8988T (cell line): ENCODE data around the gene FAM169A.
A peak's percentile ranks its signal among the peaks of the same experiment; 100 is the strongest.
"Not testable (repeated sequence)": the region's sequence is repeated elsewhere in the genome, so short reads cannot be mapped to it uniquely, and the experiment has no call there.

Source experiments
- DNase-seq: peaks from one replicate; pipeline ENCODE4 v3.0.0; 2011

Gene FAM169A

GRCh38 chr5:74791669-74792068 is 74.5 kb downstream of the FAM169A start:
- DNase-seq = not testable (repeated sequence)

GRCh38 chr5:74787424-74787823 is 78.8 kb downstream of the FAM169A start:
- DNase-seq = no peak

- no peak for DNase-seq
These were observed 79.3 kb downstream of the FAM169A start for GRCh38 chr5:74786851-74787250.

- DNase-seq = no peak
These were observed 87.6 kb downstream of the FAM169A start for GRCh38 chr5:74778609-74779008.

- no peak for DNase-seq
These were observed 93.8 kb downstream of the FAM169A start for GRCh38 chr5:74772359-74772758.

GRCh38 chr5:74767579-74767913 is 98.6 kb downstream of the FAM169A start:
- DNase-seq = no peak

- peak; percentile 22 for DNase-seq
These were observed 99.2 kb downstream of the FAM169A start, which contains the start of the genes GFM2 and NSA2 for GRCh38 chr5:74766849-74767578. Gene GFM2 (minus strand): TSS chr5:74767117. CDS start chr5:74763742, 3,375 bp downstream. Gene NSA2 (plus strand): TSS chr5:74767249. CDS start chr5:74767361, 112 bp downstream.

- no peak for DNase-seq
These were observed 99.8 kb downstream of the FAM169A start for GRCh38 chr5:74766418-74766848.

GRCh38 chr5:74765929-74766328 is 100.3 kb downstream of the FAM169A start:
- no peak for DNase-seq

GRCh38 chr5:74765201-74765600 is 101.0 kb downstream of the FAM169A start:
- DNase-seq = no peak

GRCh38 chr5:74763504-74763903 is 102.7 kb downstream of the FAM169A start:
- no peak for DNase-seq

GRCh38 chr5:74762599-74762998 is 103.6 kb downstream of the FAM169A start:
- peak; percentile 14 for DNase-seq

- no peak for DNase-seq
These were observed 104.9 kb downstream of the FAM169A start for GRCh38 chr5:74761241-74761640.

- DNase-seq = not testable (repeated sequence)
These were observed 117.4 kb downstream of the FAM169A start for GRCh38 chr5:74748742-74749141.

- no peak for DNase-seq
These were observed 127.8 kb downstream of the FAM169A start for GRCh38 chr5:74738406-74738805.

- no peak for DNase-seq
These were observed 129.4 kb downstream of the FAM169A start for GRCh38 chr5:74736759-74737158.
